Skeletal muscle satellite cell (primary cell): ENCODE data around the gene CFAP97D2. TPM values are rescaled to one million over a fixed set of nuclear protein-coding genes. Genes with fewer than 3 reads are reported as not detected.
"Not testable (repeated sequence)": the region's sequence is repeated elsewhere in the genome, so short reads cannot be mapped to it uniquely, and the experiment has no call there.

ENCODE experiments used
- H3K27me3 ChIP-seq: 2 replicates; pipeline ENCODE4 v1.7.0; 2013; ENCODE audit warnings: low read length; ENCODE audit not compliant: control insufficient read depth, insufficient read depth
- H3K36me3 ChIP-seq: 2 replicates; pipeline ENCODE4 v1.7.0; 2013; ENCODE audit warnings: mild to moderate bottlenecking, control low read depth, low read length; ENCODE audit not compliant: insufficient read depth
- H3K4me1 ChIP-seq: 2 replicates; pipeline ENCODE4 v1.7.0; 2013; ENCODE audit warnings: low read length; ENCODE audit not compliant: control insufficient read depth, insufficient read depth
- H3K4me2 ChIP-seq: 2 replicates; pipeline ENCODE4 v1.7.0; 2013; ENCODE audit warnings: mild to moderate bottlenecking, low read length
- H3K4me3 ChIP-seq: 2 replicates; pipeline ENCODE4 v1.7.0; 2013; ENCODE audit warnings: low read length
- H3K9ac ChIP-seq: 2 replicates; pipeline ENCODE4 v1.7.0; 2013; ENCODE audit warnings: mild to moderate bottlenecking, low read depth, low read length, moderate library complexity
- H3K9me3 ChIP-seq: replicated peaks from 2 replicates; pipeline ENCODE4 v1.7.0; 2013; ENCODE audit warnings: mild to moderate bottlenecking, control low read depth, low read length
- total RNA-seq: library from RNA; depleted of rRNA; stranded (reverse); fragments of >200 nt; gene quantifications from 2 replicates; pipeline ENCODE4 v1.2.3, GENCODE V29; 2012; rRNA removed

Gene CFAP97D2
- 0.25 TPM in 1 of 2 replicates, not detected in the other for total RNA-seq

GRCh38 chr13:114179087-114179658 lies at the start of gene CFAP97D2:
Gene CFAP97D2, plus strand, starts transcription at chr13:114179257. Its CDS starts 74 bp downstream, at chr13:114179331.
- no peaks in the 10 kb centered on the region for H3K9me3 ChIP-seq
- no peaks in the 10 kb centered on the region for H3K36me3 ChIP-seq
- no peaks in the 10 kb centered on the region for H3K4me1 ChIP-seq
- H3K9ac ChIP-seq: no peak within 1 kb of the TSS
- no peak within 1 kb of the TSS for H3K4me3 ChIP-seq
- H3K27me3 ChIP-seq: peaks cover 63% of the 10 kb centered on the region
- no peak within 1 kb of the TSS for H3K4me2 ChIP-seq

GRCh38 chr13:114129649-114130062 lies 49.4 kb upstream of the CFAP97D2 start:
- Histone ChIP-seq H3K4me1 (peaks cover 49% of the 10 kb centered on the region), H3K27me3 (no peaks in the 10 kb centered on the region), H3K9me3 (no peaks in the 10 kb centered on the region), H3K9ac (peak overlapping the region; percentile 93), H3K4me3 (peak overlapping the region; percentile 95), H3K4me2 (peak overlapping the region; percentile 98), H3K36me3 (no peaks in the 10 kb centered on the region)

- Histone ChIP-seq H3K36me3 (no peaks in the 10 kb centered on the region), H3K4me1 (peaks cover 43% of the 10 kb centered on the region), H3K4me3 (peak overlapping the region; percentile 95), H3K27me3 (no peaks in the 10 kb centered on the region), H3K9me3 (no peaks in the 10 kb centered on the region), H3K9ac (peak overlapping the region; percentile 93), H3K4me2 (peak overlapping the region; percentile 98)
These were observed 48.8 kb upstream of the CFAP97D2 start for GRCh38 chr13:114130131-114130836.

GRCh38 chr13:114130837-114131582 lies 48.0 kb upstream of the CFAP97D2 start:
- H3K4me1 ChIP-seq: peaks cover 43% of the 10 kb centered on the region

GRCh38 chr13:114131583-114132418 lies 47.3 kb upstream of the CFAP97D2 start:
- H3K4me2 ChIP-seq: peak overlapping the region; percentile 98
- peaks cover 39% of the 10 kb centered on the region for H3K4me1 ChIP-seq
- no peaks in the 10 kb centered on the region for H3K36me3 ChIP-seq
- no peaks in the 10 kb centered on the region for H3K9me3 ChIP-seq
- peak overlapping the region; percentile 93 for H3K9ac ChIP-seq
- H3K4me3 ChIP-seq: peak overlapping the region; percentile 95
- H3K27me3 ChIP-seq: no peaks in the 10 kb centered on the region

More at GRCh38 chr13:114130837-114131582, 48.0 kb upstream of the CFAP97D2 start:
- Histone ChIP-seq H3K9ac (peak overlapping the region; percentile 93), H3K9me3 (no peaks in the 10 kb centered on the region), H3K36me3 (no peaks in the 10 kb centered on the region), H3K4me3 (peak overlapping the region; percentile 95), H3K4me2 (peak overlapping the region; percentile 98), H3K27me3 (no peaks in the 10 kb centered on the region)

- Histone ChIP-seq H3K4me3 (peak within 1 kb of the TSS; percentile 95), H3K4me1 (peaks cover 32% of the 10 kb centered on the region), H3K9ac (peak within 1 kb of the TSS; percentile 93), H3K36me3 (no peaks in the 10 kb centered on the region), H3K4me2 (peak within 1 kb of the TSS; percentile 98), H3K9me3 (no peaks in the 10 kb centered on the region), H3K27me3 (no peaks in the 10 kb centered on the region)
These were observed 46.5 kb upstream of the CFAP97D2 start, which contains the start of gene RASA3 for GRCh38 chr13:114132419-114133121. Gene RASA3, minus strand, starts transcription at chr13:114132623. Its CDS starts 134 bp downstream, at chr13:114132489.

GRCh38 chr13:114133126-114133525 lies 45.9 kb upstream of the CFAP97D2 start:
- not testable (repeated sequence) for H3K27me3 ChIP-seq, H3K9me3 ChIP-seq, H3K9ac ChIP-seq, H3K4me2 ChIP-seq, H3K4me3 ChIP-seq, H3K36me3 ChIP-seq
- peaks cover 26% of the 10 kb centered on the region for H3K4me1 ChIP-seq

- not testable (repeated sequence) for H3K9me3 ChIP-seq, H3K9ac ChIP-seq, H3K27me3 ChIP-seq, H3K36me3 ChIP-seq, H3K4me3 ChIP-seq, H3K4me2 ChIP-seq
- peaks cover 22% of the 10 kb centered on the region for H3K4me1 ChIP-seq
These were observed 45.5 kb upstream of the CFAP97D2 start for GRCh38 chr13:114133552-114133951.

- Histone ChIP-seq H3K4me3 (no peak overlapping the region), H3K27me3 (no peaks in the 10 kb centered on the region), H3K4me1 (peaks cover 15% of the 10 kb centered on the region)
These were observed 44.7 kb upstream of the CFAP97D2 start for GRCh38 chr13:114134111-114134943.

More at GRCh38 chr13:114134111-114134943, 44.7 kb upstream of the CFAP97D2 start:
- no peaks in the 10 kb centered on the region for H3K9me3 ChIP-seq
- no peak overlapping the region for H3K4me2 ChIP-seq
- no peak overlapping the region for H3K9ac ChIP-seq
- no peaks in the 10 kb centered on the region for H3K36me3 ChIP-seq
